H9 (cell line): ENCODE data around the gene SLC47A2. TPM values are rescaled to one million over a fixed set of nuclear protein-coding genes. Genes with fewer than 3 reads are reported as not detected.
A peak's percentile ranks its signal among the peaks of the same experiment; 100 is the strongest.

ENCODE experiments used
- DNase-seq: peaks from one replicate; pipeline ENCODE4 v3.0.0-alpha.2; 2017
- H2AFZ ChIP-seq: one replicate; pipeline ENCODE4 v1.6.1; 2013; ENCODE audit warnings: mild to moderate bottlenecking, low read length, control low read depth, moderate library complexity
- H2AK5ac ChIP-seq: 2 replicates; pipeline ENCODE4 v1.6.1; 2013; ENCODE audit warnings: low read length, control low read depth, mixed read lengths; ENCODE audit not compliant: insufficient read length
- H2BK120ac ChIP-seq: one replicate; pipeline ENCODE4 v1.6.1; 2013; ENCODE audit warnings: low read depth, mild to moderate bottlenecking, low read length, control low read depth, inconsistent platforms; ENCODE audit not compliant: poor library complexity, severe bottlenecking
- H2BK12ac ChIP-seq: 2 replicates; pipeline ENCODE4 v1.6.1; 2013; ENCODE audit warnings: low read length, control low read depth, mixed read lengths, low read depth; ENCODE audit not compliant: insufficient read length
- H2BK15ac ChIP-seq: 2 replicates; pipeline ENCODE4 v1.6.1; 2013; ENCODE audit warnings: low read depth, low read length, control low read depth
- H2BK20ac ChIP-seq: one replicate; pipeline ENCODE4 v1.6.1; 2013; ENCODE audit warnings: low read depth, mild to moderate bottlenecking, low read length, control low read depth, inconsistent platforms; ENCODE audit not compliant: poor library complexity, severe bottlenecking
- H2BK5ac ChIP-seq: 2 replicates; pipeline ENCODE4 v1.6.1; 2013; ENCODE audit warnings: low read length, control low read depth, mixed read lengths; ENCODE audit not compliant: insufficient read length
- H3K14ac ChIP-seq: 2 replicates; pipeline ENCODE4 v1.6.1; 2013; ENCODE audit warnings: low read length, control low read depth; ENCODE audit not compliant: insufficient read depth
- H3K18ac ChIP-seq: 2 replicates; pipeline ENCODE4 v1.6.1; 2013; ENCODE audit warnings: low read depth, mild to moderate bottlenecking, mixed read lengths, low read length, control low read depth; ENCODE audit not compliant: insufficient read length
- H3K23ac ChIP-seq: 2 replicates; pipeline ENCODE4 v1.6.1; 2013; ENCODE audit warnings: low read length, control low read depth, mixed read lengths, low read depth; ENCODE audit not compliant: insufficient read length
- H3K23me2 ChIP-seq: 2 replicates; pipeline ENCODE4 v1.6.1; 2013; ENCODE audit warnings: low read depth, mild to moderate bottlenecking, mixed read lengths, low read length, control low read depth; ENCODE audit not compliant: insufficient read length, poor library complexity, severe bottlenecking
- H3K27ac ChIP-seq: 2 replicates; pipeline ENCODE4 v1.5.1; 2013; ENCODE audit warnings: low read length, control low read depth, mixed read lengths, low read depth; ENCODE audit not compliant: insufficient read length
- H3K27me3 ChIP-seq: 2 replicates; pipeline ENCODE4 v1.6.1; 2013; ENCODE audit warnings: low read length, control low read depth, inconsistent platforms; ENCODE audit not compliant: insufficient read depth
- H3K4ac ChIP-seq: 2 replicates; pipeline ENCODE4 v1.6.1; 2013; ENCODE audit warnings: low read depth, mild to moderate bottlenecking, control low read depth, inconsistent platforms, low read length, moderate library complexity
- H3K4me1 ChIP-seq: 2 replicates; pipeline ENCODE4 v1.6.1; 2013; ENCODE audit warnings: low read length, control low read depth, inconsistent platforms; ENCODE audit not compliant: insufficient read depth
- H3K4me2 ChIP-seq: 2 replicates; pipeline ENCODE4 v1.6.1; 2013; ENCODE audit warnings: low read length, control low read depth, mixed read lengths; ENCODE audit not compliant: insufficient read length, insufficient read depth
- H3K56ac ChIP-seq: 2 replicates; pipeline ENCODE4 v1.6.1; 2013; ENCODE audit warnings: low read depth, mild to moderate bottlenecking, mixed read lengths, low read length, control low read depth; ENCODE audit not compliant: insufficient read length
- H3K79me1 ChIP-seq: 2 replicates; pipeline ENCODE4 v1.6.1; 2013; ENCODE audit warnings: low read depth, mild to moderate bottlenecking, moderate library complexity, low read length, control low read depth, inconsistent platforms; ENCODE audit not compliant: insufficient read depth, poor library complexity, severe bottlenecking
- H3K79me2 ChIP-seq: 2 replicates; pipeline ENCODE4 v1.6.1; 2013; ENCODE audit warnings: low read length, control low read depth, inconsistent platforms; ENCODE audit not compliant: insufficient read depth
- H3K9ac ChIP-seq: 2 replicates; pipeline ENCODE4 v1.6.1; 2013; ENCODE audit warnings: low read length, control low read depth, mixed read lengths; ENCODE audit not compliant: insufficient read length; ENCODE audit errors: extremely low read depth
- H3K9me3 ChIP-seq: one replicate; pipeline ENCODE4 v1.6.1; 2013; ENCODE audit warnings: low read depth, low read length, inconsistent platforms; ENCODE audit not compliant: control insufficient read depth
- H3T11ph ChIP-seq: one replicate; pipeline ENCODE4 v1.6.1; 2013; ENCODE audit warnings: mild to moderate bottlenecking, low read length, control low read depth, inconsistent platforms
- H4K20me1 ChIP-seq: one replicate; pipeline ENCODE4 v1.6.1; 2013; ENCODE audit not compliant: control insufficient read depth, insufficient read length, insufficient read depth
- H4K5ac ChIP-seq: 2 replicates; pipeline ENCODE4 v1.6.1; 2013; ENCODE audit warnings: low read depth, mild to moderate bottlenecking, mixed read lengths, low read length, control low read depth; ENCODE audit not compliant: insufficient read length
- H4K8ac ChIP-seq: replicated peaks from 2 replicates; pipeline ENCODE4 v1.6.1; 2013; ENCODE audit warnings: low read length, control low read depth, mixed read lengths, low read depth; ENCODE audit not compliant: insufficient read length
- H4K91ac ChIP-seq: 2 replicates; pipeline ENCODE4 v1.6.1; 2013; ENCODE audit warnings: low read depth, mild to moderate bottlenecking, moderate library complexity, mixed read lengths, low read length, control low read depth; ENCODE audit not compliant: insufficient read length
- H3K27ac Mint-ChIP-seq, 3 experiments: 2 replicates in 2 of 3; 3 replicates in 1 of 3; pipeline ENCODE4 v1.8.0; 2020 to 2021; ENCODE audit warnings: mixed read lengths in 3 of 3, mild to moderate bottlenecking in 1 of 3, moderate library complexity in 1 of 3
- H3K27me3 Mint-ChIP-seq: 2 replicates; pipeline ENCODE4 v1.8.0; 2021; ENCODE audit warnings: low read depth, mild to moderate bottlenecking, moderate library complexity, mixed read lengths
- H3K36me3 Mint-ChIP-seq, 3 experiments: 2 replicates in 2 of 3; 3 replicates in 1 of 3; pipeline ENCODE4 v1.8.0; 2020 to 2021; ENCODE audit warnings: low read depth in 3 of 3, mixed read lengths in 3 of 3; ENCODE audit not compliant: insufficient read depth in 1 of 3
- H3K4me1 Mint-ChIP-seq, 2 experiments: 2 replicates each; pipeline ENCODE4 v1.8.0; 2020; ENCODE audit warnings: mixed read lengths in 2 of 2
- H3K4me3 Mint-ChIP-seq, 2 experiments: 2 replicates in 1 of 2; 3 replicates in 1 of 2; pipeline ENCODE4 v1.8.0; 2020 to 2021; ENCODE audit warnings: mild to moderate bottlenecking in 2 of 2, mixed read lengths in 2 of 2, moderate library complexity in 1 of 2
- H3K9me3 Mint-ChIP-seq, 2 experiments: 2 replicates in 1 of 2; 3 replicates in 1 of 2; pipeline ENCODE4 v1.8.0; 2020; ENCODE audit warnings: mild to moderate bottlenecking in 2 of 2, mixed read lengths in 2 of 2, moderate library complexity in 1 of 2
- CTCF ChIP-seq: fragments of 200-600 bp; sonication (generic); conservative IDR thresholded peaks from 3 replicates; pipeline ENCODE4 v1.8.0; 2021; ENCODE audit warnings: antibody characterized with exemption, mild to moderate bottlenecking
- WGBS: extraction: QIAGEN DNeasy Blood & Tissue Kit; methylation state at CpG from one replicate; pipeline ENCODE4 v1.1.7; 2013; ENCODE audit warnings: missing lambda C conversion rate, low lambda C conversion rate, mixed read lengths; ENCODE audit not compliant: insufficient read length; ENCODE audit errors: extremely low coverage; 5-methylcytosine and 5-hydroxymethylcytosine counted together
- total RNA-seq: library from RNA; stranded (reverse); gene quantifications from 2 replicates; pipeline ENCODE4 v1.2.1, GENCODE V29; 2021

Gene SLC47A2
- total RNA-seq, 1 experiment from 2014 or later = not detected

GRCh38 chr17:19755392-19755791, 39.0 kb upstream of the SLC47A2 start:
- Histone ChIP-seq H3K23me2 (no peaks in the 10 kb centered on the region), H3K27me3 (no peaks in the 10 kb centered on the region), H3T11ph (no peak overlapping the region), H2BK12ac (no peak overlapping the region), H2BK5ac (no peak overlapping the region), H2BK20ac (no peak overlapping the region), H3K79me1 (no peaks in the 10 kb centered on the region), H4K8ac (no peak overlapping the region), H3K18ac (no peak overlapping the region), H3K56ac (no peak overlapping the region), H3K4me1 (no peaks in the 10 kb centered on the region), H3K14ac (no peak overlapping the region), H3K4me2 (no peak overlapping the region), H4K91ac (no peak overlapping the region), H4K20me1 (no peaks in the 10 kb centered on the region), H2BK120ac (no peak overlapping the region), H4K5ac (no peak overlapping the region), H2AK5ac (no peak overlapping the region), H3K23ac (no peak overlapping the region), H3K27ac (no peak overlapping the region), H2AFZ (no peak overlapping the region), H3K9me3 (no peaks in the 10 kb centered on the region), H3K4ac (no peak overlapping the region), H3K79me2 (no peaks in the 10 kb centered on the region), H2BK15ac (no peak overlapping the region), H3K9ac (no peak overlapping the region)
- Mint-ChIP-seq H3K9me3 (no peaks in the 10 kb centered on the region; a peak in 1 of 5 replicates), H3K36me3 (no peaks in the 10 kb centered on the region), H3K27me3 (peaks cover 1% of the 10 kb centered on the region), H3K4me3 (no peak overlapping the region), H3K4me1 (peaks cover 3 to 10% of the 10 kb centered on the region in 2 experiments; a peak in 3 of 4 replicates), H3K27ac (peak overlapping the region in 1 of 3 experiments; percentile 66; a peak in 1 of 7 replicates)
- DNase-seq = no peak
- no CpG with 5 or more reads among the region's 6 CpGs for WGBS
- TF ChIP-seq CTCF = no peak
